HepG2 (cell line): ENCODE data around the gene BSG. TPM values are rescaled to one million over a fixed set of nuclear protein-coding genes. Genes with fewer than 3 reads are reported as not detected.

ENCODE experiments used
- FOXA1 ChIP-seq, 2 experiments: fragments of 450-650 bp in 1 of 2; sonication (generic) in 1 of 2; formaldehyde crosslinking in 1 of 2; IDR thresholded peaks; 2 replicates each; pipeline versions ENCODE4 v1.4.0 to v1.6.1; 2016 to 2020; ENCODE audit warnings: missing genetic modification reagents in 1 of 2
- FUBP1 ChIP-seq: sonication (generic); formaldehyde crosslinking; IDR thresholded peaks from 2 replicates; pipeline ENCODE4 v1.5.1; 2020; ENCODE audit warnings: missing genetic modification reagents, mild to moderate bottlenecking, borderline replicate concordance
- RFXAP ChIP-seq: sonication (generic); formaldehyde crosslinking; IDR thresholded peaks from 2 replicates; pipeline ENCODE4 v1.4.0; 2020; ENCODE audit warnings: missing genetic modification reagents, borderline replicate concordance
- SETDB1 ChIP-seq: sonication (generic); formaldehyde crosslinking; IDR thresholded peaks from 2 replicates; pipeline ENCODE4 v1.5.1; 2020; ENCODE audit warnings: missing genetic modification reagents, mild to moderate bottlenecking, borderline replicate concordance
- SOX13 ChIP-seq, 3 experiments: fragments of 450-650 bp in 1 of 3; sonication (generic) in 1 of 3; formaldehyde crosslinking in 1 of 3; IDR thresholded peaks in 2 of 3; conservative IDR thresholded peaks in 1 of 3; 2 replicates each; pipeline versions ENCODE4 v1.5.0 to v1.6.1; 2016 to 2020; ENCODE audit warnings: antibody characterized with exemption in 1 of 3, mild to moderate bottlenecking in 1 of 3, missing compliant biosample characterization in 1 of 3, missing genetic modification reagents in 1 of 3, moderate library complexity in 1 of 3
- TFE3 ChIP-seq: IDR thresholded peaks from 2 replicates; pipeline ENCODE4 v1.6.1; 2016
- ZKSCAN5 ChIP-seq: sonication (generic); formaldehyde crosslinking; IDR thresholded peaks from 2 replicates; pipeline ENCODE4 v1.5.1; 2020; ENCODE audit warnings: mild to moderate bottlenecking, missing genetic modification reagents
- ZNF687 ChIP-seq: sonication (generic); formaldehyde crosslinking; IDR thresholded peaks from 2 replicates; pipeline ENCODE4 v1.5.1; 2020; ENCODE audit warnings: mild to moderate bottlenecking, missing genetic modification reagents, moderate library complexity
- ZNF800 ChIP-seq: sonication (generic); formaldehyde crosslinking; IDR thresholded peaks from 2 replicates; pipeline ENCODE4 v1.4.0; 2020; ENCODE audit warnings: missing genetic modification reagents
- polyA plus RNA-seq, 8 experiments: library from polyadenylated mRNA; depleted of rRNA in 3 of 8; stranded (reverse) in 7 of 8; unstranded in 1 of 8; fragments of >200 nt; fragmentation: Illumina TruSeq in 4 of 8; extraction: Trizol in 4 of 8; gene quantifications; 2 replicates each; pipeline versions ENCODE4 v1.2.1 to v1.2.3, GENCODE V29; 2011 to 2016; ENCODE audit warnings: low read depth in 4 of 8, missing spikeins in 1 of 8, mixed read lengths in 1 of 8; ENCODE audit not compliant: insufficient read depth in 1 of 8
- total RNA-seq, 5 experiments: library from RNA; depleted of rRNA; stranded (reverse); fragments of >200 nt; fragmentation: Illumina TruSeq; extraction: Trizol; gene quantifications; 2 replicates each; pipeline ENCODE4 v1.2.3, GENCODE V29; 2016; ENCODE audit warnings: low read depth in 1 of 5

The BSG gene
- total and polyA plus RNA-seq, 2 of the 13 experiments (the other 11 are each of a cell fraction or from before 2014, with no cell fraction given) = 309 to 754 TPM

GRCh38 chr19:556611-557382 is 15.6 kb upstream of the BSG start (continued):
- TF ChIP-seq ZNF800 (CRISPR knock-in tag) (0 out of 2 replicates have a peak, but pooled peaks have one; percentile 60), FOXA1 (IDR thresholded peaks at IDR 0.05) (no peak), FOXA1 (CRISPR knock-in tag; IDR thresholded peaks at IDR 0.05) (no peak), TFE3 (no peak), SETDB1 (CRISPR knock-in tag) (no peak), SOX13 (IDR thresholded peaks at IDR 0.05) (no peak), SOX13 (CRISPR knock-in tag; conservative IDR thresholded peaks at IDR 0.05 in 1 of 2, IDR thresholded peaks at IDR 0.05 in 1 of 2) (0 out of 4 replicates have a peak, but pooled peaks of 1 of the 2 experiments have one; percentile 16), RFXAP (no peak), FUBP1 (CRISPR knock-in tag) (no peak), ZNF687 (peak; percentile 85), ZKSCAN5 (CRISPR knock-in tag) (no peak)
